Renal pelvis (tissue), 4 donors: Measurements from ENCODE around the gene CEND1. TPM values are rescaled to one million over a fixed set of nuclear protein-coding genes. Genes with fewer than 3 reads are reported as not detected.

Experiments
- DNase-seq: peaks from one replicate; pipeline ENCODE4 v3.0.0-alpha.2; 2013
- polyA plus RNA-seq, 3 donors: library from polyadenylated mRNA; unstranded; fragments of 120-200 nt; gene quantifications; one replicate each; pipeline ENCODE4 v1.2.1, GENCODE V29; 2013; ENCODE audit not compliant: insufficient read length in 3 of 3

Gene CEND1
- polyA plus RNA-seq, 3 donors: 0.64 to 1.3 (median 0.83) TPM

DNA sequence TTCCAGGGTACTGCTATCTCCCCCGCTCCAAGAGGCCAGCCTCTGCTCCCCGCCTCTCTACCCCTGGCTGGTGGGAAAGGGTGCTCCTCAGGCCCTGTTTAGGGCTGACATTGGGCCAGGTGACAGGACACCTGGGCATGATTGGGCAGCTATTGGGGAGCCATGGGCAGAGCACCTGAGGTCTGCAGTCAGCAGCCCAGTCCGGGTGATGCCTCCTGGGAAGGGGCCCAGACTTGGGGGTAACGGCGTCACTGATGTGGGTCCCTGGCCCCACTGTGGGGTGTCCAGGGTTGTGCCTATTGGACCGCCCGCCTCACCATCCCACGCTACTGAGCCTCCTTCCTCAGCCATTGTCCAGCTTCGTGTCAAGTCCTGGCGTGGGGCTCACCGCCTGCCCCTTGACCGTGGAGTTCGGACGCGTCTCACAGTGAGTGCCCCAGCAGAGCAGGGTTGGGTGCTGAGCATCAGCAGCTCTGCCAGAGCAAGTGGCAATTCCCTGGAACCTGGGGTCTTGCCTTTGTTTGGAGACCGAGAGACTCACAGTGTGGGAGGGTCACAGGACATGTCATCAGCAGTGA, 9.8 kb downstream of the CEND1 start:
- DNase-seq: no peak

DNA sequence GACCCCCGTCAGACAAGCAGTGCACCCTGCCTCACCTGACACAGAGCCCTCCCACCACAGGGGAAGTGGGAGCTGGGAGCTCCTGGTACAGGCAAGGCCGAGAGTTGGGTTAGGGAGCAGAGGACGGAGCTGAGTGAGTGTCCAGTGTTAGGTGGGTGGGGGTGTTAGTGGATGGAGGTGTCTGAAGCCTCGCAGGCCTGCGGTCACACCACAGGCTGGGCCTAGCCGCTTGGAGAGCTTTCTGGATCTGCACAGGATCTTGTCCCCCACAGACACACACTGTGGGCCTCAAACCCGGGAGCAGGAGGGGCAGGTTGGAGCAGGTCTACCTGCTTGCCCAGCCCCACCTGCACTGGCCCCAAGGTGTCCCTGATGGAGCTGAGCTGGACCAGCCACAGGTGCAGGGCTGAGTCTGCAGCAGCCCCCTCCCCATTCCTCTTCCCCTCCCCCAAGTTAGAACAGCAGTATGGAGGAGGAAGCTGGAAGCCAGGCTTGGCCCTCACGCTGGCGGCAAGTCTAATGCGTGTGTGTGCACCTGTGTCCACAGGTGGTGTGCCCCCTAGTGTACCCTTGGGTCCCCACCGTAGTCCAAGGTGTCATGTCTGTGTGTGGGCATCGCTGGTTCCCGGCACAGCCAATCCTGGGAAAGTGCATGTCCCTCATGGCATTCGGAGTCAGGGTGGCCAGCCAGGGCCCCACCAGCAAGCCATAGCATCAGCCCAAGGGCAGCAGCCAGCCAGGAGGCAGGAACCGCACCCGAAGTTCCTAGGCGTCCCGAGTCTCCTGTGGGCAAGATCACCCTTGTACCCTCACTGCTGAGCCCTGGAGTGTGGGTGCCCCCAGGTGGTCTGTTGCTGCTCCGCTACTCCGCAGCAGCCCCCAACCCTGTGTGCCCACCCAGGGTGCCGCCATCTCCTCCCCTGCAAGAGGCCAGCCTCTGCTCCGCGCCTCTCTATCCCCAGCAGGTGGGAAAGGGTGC, 10.6 kb downstream of the CEND1 start:
- DNase-seq: no peak

DNA sequence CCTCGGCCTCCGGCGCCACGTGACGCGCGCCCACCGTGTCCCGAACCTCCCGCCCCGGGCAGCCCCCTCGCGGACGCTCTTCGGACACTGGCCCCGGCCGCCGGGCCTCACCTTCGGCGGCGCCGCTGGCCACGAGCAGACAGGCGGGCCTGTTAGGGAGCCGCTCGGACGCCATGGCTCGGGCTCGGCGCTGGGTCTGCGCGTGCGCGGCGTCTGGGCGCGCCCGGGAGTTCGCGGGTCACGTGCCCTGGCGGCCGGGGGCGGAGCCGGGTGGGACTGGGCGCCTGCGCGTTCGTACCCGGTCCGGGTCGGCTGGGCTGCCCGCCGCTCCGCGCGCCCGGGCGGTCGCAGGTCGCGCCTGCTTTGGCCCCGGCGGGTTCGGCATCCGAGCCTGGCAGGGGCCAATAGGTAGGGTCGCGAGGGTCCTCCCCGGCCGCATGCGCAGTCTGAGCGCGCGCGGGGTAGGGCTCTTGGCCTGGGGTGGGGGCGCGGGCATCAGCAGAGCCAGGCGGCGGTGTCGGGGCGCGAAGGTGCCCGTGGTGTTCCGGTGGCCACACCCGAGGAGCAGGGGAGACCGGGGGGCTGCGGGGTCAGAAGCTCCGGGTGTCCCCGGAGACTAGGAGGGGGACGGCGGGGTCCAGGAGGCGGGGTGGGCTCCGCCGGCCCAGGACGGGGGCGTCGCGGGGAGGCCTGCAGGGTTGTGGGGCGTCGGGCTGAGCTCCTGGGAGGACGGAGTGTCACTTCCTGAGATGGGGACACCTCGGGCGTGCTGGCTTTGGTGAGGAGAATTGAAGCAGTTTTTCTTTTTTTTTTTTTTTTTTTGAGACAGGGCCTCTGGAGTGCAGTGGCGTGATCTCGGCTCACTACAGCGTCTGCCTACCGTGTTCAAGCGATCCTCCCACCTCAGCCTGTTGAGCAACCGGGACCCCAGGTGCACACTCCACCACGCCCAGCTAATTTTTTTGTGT, 12.3 kb downstream of the CEND1 start, which contains the start of gene GATD1:
Gene GATD1 (minus strand): TSS at position 200 of the 968 bp plus-strand sequence. CDS start 25 bp downstream, at position 175.
- DNase-seq: peak; percentile 88

DNA sequence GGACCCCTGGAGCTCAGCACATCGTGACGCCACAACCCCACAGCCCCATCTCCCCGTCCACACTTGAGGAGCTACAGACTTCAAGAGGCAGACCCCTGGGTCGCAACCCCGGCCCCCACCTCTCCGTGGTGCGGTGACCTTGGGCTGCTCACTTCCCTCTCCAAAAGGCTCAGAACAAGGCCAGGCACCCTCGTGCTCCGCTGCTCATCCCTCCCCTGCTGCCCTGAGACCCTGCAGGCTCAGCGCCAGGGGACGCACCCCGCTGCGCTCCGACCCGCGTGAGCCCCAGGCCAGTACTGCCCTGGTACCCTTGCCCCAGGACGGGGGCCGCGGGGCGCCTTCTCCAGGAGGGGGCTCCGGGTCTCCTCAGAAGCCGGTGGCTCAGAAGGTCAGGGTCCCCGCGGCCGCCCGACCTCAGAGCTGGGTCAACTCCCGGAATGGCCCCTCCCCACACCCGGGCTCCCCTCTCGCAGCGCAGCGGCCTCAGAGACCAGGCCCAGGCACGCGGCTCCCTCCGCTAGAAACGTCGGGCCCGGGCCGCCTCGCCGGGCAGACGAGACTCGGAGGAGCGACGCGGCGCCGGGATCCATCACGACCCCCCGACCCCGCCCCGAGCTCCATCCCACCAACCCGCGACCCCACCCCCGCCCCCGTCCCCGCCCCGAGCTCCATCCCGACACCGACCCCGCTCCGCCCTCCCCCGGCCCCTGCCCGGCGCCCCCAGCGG, 13.2 kb downstream of the CEND1 start:
- no peak for DNase-seq

DNA sequence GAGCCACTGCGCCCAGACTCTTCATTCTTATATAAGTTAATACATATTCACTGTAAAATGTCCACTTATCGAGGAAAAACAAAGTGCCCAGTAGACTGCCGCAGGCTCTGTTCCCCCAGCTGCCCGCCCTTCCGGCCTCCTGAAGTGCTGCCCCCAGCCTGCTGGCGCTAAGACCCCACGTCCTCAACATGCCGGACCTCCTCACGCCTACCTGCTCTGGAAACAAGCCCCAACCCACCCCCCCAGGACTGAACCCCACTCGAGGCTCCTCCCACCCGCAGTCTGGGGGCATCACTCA, 13.7 kb downstream of the CEND1 start:
- no peak for DNase-seq

DNA sequence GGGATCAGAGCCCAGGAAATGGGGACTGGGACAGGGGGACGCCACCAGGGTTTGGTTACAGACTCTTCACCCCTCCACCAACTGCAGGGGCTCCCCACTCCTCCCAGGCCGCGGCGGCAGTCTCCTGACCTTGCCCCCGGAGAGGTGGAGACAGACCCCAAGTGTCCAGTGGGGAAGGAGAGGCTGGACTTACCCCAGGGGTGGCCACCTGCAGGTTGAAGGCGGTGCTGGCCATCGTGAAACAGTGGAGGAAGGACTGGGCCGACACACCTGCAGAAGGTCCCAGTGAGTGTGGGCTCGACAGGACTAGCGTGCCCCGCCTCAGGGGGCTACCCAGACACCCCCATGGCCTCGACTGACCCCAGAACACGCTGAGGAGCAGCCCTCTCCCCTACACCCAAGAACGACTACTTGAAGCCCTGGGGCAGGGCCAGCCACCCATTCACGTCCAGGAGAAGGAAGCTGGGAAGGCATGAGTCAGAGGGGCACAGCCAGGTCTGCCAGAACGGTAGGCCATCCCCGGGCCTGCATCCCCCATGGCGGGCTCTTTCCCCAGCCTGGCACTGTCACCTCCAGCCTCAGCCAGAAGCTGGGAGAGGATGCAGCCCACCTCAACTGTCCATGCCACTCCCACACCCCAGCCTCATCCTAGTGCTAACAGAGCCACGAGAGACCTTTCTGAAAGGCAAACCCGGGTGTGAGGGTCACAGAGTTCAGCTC, 14.9 kb downstream of the CEND1 start:
- DNase-seq: no peak

DNA sequence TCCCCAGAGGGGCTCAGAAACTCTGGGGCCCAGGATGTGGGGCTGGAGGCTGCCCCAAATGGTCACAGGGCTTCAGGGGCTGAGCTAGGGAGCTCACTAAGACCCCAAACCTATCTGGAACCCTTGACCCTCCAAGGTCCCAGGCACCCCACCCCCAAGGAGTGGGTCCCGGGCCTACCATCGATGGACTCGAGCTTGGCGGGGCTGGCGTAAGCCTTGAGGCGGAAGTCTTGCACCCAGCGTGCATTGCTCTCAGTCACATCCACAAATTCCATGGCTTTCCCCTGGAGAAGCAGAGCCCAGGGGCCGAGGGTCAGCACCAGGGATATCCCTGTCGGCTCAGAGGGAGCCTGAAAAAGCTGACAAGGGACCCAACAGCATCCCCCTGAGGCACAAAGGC, 16.1 kb downstream of the CEND1 start:
- DNase-seq: no peak

DNA sequence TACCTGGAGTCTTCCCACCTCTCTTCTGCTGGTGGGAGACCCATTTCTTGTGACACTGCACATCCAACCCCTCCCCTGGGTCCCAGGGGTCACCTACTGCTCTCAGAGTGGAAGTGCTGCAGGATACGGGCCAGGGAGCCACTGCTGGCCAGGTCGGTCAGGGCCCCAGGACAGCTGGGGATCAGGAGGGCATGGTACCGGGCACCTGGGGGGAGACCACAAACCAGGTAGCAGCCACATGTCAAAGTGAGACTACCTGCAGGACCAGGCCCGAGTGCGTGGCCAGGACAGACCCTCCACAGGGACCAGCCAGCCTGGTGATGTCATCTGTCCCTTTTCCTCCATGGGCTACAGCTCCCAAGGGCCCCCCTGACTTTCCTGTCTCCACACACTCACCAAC, 16.5 kb downstream of the CEND1 start:
- DNase-seq: no peak

DNA sequence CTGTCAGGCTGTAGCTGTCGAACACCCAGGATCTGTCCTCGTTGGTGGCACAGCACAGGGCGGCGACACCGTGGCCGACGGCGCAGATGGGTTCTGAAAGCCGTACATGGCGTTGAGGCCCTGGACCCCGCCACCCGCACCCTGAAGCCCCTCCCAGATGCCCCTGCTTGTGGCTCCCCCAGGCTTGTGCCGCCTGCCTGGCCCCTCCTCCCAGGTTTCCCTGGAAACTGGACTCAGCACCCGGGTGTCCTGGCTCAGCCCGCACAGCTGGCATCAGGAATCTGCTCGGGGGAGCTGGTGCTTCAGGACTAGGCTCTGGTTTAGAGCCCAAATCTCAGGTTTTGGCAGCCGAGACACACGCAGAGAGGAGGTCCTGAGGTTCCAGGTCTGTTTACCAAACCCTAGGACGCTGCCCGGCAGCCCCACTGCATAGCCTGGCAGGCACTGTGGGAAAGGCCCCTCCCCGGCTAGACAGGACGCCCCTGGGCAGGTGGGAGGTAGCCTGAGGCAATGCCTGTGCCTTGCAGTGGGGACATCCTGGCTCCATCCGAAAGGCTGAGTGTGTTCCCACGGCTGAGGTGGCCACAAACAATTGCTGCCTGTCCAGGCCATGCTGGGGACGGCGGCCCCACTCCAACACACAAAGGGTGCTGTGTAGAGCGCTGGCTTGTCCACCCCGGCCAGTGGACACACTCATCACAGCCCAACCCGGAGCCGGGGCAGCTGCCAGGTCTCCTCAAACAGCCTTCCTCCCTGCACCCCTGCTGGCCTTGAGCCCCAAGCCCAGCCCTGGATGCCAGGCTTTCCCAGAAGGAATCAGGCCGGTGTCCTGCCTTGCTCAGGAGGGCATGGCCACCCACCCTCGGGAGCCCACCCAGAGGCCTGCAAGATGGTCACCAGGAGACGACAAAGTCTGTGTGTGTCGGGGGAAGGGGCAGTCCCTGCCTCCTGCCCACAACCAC, 17.2 kb downstream of the CEND1 start:
- DNase-seq: no peak

DNA sequence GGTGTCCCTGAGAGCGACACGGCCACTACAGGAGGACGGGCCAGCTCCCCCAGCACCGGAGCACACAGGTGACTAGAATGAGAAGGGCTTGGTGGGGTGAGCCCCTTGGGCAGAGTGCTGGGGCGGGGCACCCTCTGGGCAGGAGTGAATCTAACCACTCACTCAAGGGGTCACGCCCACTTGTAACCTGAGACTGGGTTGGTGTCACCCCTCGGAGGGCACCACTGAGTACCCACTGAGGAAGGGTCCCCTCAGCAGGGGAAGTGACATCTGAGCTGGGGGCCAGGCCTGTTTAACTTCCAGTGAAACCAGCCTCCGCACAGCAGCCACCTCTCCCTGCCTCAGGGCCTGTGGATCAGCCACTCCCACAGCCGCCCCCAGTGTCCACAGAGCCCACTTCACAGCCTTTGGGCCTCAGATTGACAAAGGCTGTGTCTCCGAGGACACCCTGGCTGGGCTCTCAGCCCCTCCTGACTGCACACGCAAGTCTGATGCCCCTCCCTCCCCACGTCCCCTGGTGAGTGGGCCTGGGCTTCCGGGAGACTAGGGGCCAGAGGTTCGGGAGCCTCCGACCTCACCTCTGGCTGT, 18.2 kb downstream of the CEND1 start:
- DNase-seq: no peak

DNA sequence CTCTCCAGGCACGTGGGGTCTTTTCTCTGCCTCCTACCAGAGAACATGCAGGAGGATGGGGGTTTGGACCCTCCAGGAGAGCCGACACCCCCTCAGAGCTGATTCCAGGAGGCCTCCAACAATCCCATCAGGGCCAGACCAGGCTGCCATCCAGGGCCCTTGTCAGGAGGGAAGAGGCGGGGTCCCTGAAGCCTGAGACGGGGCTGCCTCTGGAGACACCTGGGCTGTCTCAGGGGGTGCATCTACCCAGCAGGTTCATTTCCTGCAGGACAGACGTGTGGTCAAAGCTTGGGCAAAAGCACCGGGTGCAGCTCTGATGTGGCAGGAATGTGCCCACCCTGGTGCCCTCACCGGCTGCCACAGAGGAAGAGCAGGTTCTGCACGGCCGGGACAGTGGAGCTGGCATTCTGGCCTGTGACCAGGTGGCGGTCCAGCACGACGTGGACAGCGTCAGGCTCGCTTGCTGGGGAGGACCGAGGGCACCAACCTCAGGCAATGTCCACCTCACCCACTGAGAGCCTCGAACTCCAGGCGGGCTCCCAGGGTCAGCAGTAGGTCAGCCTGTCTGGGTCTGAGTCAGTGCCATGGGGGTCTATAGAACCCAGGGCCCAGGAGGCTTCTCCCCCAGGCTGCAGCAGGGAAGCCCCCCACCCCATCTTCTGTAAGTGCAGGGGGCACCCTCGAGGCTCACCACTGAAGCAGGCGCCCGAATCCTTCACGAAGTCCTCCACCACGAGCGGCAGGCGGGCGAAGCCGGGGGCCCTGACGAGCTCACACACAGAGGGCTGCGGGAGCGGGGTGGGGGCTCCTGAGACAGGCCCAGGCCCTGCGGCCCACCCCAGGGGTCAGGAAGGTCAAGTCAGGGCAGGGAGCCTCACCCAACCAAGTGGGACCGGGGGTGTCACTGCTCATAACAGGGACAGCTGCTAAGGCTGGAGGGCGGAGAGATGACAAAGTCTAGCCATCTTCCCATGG, 19.0 kb downstream of the CEND1 start:
- DNase-seq: no peak

DNA sequence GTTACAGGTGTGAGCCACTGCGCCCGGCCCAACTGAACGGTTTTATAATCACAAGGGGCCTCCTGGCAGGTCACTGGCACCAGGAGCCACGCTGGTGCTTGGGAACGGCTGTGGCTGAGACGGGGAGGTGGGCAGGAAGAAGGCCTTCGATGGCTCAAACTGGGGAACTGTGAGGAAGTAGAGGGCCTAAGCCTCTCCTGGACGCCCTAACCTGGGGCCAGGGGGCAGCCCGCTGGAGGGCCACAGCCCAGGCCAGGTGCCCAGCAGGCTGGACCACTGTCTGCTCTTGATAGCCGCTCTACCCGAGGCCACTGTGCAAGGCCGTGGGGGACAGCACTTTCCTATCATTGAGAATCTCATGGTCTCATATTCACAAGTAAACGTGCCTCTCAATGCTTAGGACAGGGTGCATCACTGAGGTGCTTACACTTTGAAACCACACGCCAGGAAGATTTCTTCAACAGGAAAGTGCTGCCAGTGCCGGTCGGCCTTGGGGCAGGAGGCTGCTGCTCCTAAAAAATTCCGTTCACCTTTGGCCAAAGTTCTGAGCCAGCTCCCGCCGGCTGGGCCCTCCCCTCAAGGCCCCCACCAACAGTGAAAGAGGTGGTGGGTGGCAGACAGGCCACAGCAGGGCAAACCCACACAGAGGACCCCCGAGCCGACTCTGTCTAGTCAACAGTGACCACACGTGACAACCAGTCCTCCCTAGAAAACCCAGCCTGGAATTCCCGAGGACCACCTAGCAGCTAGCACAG, 19.8 kb downstream of the CEND1 start:
- DNase-seq: no peak

DNA sequence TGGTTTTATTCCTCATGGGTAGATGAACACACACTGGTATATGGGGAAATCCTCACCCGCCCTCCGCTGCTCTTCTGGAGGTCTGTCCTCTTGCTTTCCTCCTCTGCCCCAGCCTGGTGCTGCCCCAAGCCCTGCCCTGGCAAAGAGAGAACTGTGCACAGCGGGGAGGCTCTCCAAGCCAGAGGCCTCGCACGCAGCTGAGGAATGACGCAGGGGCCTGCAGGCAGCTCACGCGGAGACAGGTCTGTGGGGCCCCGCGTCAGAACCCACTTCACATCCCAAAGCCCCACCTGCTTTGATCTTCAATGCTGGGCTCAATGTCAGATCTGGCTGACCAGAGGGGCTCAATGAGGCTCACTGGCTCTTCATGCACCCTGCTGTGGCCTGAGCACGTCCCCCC, 22.7 kb downstream of the CEND1 start:
- no peak for DNase-seq

DNA sequence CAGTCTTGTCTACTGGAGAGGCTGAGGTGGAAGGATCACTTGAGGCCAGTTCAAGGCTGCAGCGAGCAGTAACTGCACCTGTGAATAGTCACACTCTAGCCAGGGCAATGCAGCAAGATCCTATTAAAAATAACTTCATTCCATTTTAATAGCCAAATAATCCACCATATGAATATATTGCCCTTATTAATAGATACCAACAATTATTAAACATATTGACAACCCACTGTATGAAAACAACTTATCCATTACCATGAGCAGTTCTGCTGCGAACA, 23.0 kb downstream of the CEND1 start:
- no peak for DNase-seq

DNA sequence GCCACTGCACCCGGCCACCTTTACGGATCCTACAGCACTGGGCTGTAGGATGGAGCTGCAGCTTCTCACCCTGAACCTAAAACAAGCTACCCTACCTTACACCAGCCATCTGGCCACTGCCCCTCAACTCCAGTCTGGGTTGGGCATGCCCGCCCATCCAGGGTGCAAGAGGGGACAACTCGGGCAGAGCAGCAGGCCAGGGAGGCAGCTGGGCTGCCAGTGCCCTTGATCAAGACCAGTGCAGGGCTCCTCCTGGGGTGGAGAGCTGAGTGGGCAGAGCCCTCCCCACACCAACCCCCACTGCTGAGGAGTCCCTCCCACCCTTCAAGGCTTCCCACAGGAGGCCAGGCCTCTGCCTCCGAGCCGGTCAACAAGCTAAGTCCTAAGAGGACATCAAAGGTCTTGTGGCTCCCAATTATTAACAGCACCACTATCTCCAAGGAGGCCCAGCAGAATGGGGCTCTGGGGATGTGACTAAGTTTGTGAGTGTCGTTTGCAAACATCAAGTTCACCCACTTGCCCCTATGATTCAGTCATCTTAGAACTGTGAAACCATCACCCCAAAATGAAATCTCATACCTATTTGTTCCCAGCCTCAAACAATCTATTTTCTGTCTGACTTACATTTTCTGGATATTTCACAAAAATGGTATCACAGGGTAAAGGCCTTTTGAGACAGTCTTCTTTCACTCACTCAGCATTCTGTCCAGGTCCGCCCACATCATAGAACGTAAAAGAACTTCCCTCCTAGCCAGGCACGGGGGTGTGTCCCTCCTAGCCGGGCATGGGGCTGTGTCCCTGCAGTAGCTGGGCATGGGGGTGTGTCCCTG, 23.6 kb downstream of the CEND1 start:
- no peak for DNase-seq

DNA sequence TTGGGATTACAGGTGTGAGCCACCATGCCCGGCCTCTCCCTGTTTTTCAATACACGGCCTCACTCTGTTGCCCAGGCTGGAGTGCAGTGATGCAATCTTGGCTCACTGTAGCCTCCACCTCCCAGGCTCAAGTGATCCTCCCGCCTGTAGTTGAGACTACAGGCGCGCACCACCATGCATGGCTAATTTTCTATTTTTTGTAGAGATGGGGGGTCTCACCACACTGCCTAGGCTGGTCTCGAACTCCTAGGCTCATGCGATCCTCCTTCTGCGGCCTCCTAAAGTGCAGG, 24.1 kb downstream of the CEND1 start:
- no peak for DNase-seq
